C4-2B (cell line): ENCODE results near the gene GRK6.

Experiments
- ZFX ChIP-seq: fragments of 450-650 bp; IDR thresholded peaks from 2 replicates; pipeline ENCODE4 v1.6.1; 2017
- TF ChIP-seq, protein P1 (sequence below): fragments of 450-650 bp; conservative IDR thresholded peaks from 2 replicates; pipeline ENCODE4 v1.5.1; 2017; ENCODE audit warnings: mild to moderate bottlenecking

DNA sequence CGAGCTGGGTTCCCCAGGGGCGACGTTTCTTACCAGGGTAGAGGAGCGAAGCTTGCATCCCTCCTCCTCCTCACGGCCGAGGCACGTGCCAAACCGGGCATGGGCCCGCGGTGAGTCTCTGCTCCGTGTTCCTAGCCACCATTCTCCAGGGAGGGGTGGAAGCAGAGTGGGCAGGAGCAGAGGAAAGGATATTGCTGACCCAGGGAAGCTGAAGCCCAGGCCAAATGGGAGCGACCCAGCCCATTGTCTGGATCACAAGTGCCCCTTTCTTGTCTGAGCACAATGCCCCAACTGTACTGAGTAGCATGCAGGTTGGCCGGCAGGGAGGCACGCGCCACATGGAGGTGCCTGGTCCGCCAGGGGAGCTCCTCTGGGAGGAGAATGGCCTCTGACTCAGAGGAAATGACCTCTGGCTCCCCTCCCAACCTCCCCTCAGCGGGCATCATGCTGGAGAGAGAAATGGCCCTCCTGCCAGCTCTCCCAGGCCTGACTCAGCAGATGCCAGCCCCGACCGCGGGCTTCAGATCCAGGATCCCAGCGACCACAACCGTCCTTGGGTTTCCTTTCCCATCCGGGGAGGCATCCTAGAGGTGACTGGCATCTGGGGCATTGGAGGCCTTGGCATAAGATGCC lies 21.3 kb downstream of the GRK6 start:
- TF ChIP-seq, protein P1, sequence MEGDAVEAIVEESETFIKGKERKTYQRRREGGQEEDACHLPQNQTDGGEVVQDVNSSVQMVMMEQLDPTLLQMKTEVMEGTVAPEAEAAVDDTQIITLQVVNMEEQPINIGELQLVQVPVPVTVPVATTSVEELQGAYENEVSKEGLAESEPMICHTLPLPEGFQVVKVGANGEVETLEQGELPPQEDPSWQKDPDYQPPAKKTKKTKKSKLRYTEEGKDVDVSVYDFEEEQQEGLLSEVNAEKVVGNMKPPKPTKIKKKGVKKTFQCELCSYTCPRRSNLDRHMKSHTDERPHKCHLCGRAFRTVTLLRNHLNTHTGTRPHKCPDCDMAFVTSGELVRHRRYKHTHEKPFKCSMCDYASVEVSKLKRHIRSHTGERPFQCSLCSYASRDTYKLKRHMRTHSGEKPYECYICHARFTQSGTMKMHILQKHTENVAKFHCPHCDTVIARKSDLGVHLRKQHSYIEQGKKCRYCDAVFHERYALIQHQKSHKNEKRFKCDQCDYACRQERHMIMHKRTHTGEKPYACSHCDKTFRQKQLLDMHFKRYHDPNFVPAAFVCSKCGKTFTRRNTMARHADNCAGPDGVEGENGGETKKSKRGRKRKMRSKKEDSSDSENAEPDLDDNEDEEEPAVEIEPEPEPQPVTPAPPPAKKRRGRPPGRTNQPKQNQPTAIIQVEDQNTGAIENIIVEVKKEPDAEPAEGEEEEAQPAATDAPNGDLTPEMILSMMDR = no peak
- no peak for TF ChIP-seq ZFX
